Measurements from ENCODE around the gene ARID4B.
"Not testable (repeated sequence)": the region's sequence is repeated elsewhere in the genome, so short reads cannot be mapped to it uniquely, and the experiment has no call there.

ARID4B gene

DNA sequence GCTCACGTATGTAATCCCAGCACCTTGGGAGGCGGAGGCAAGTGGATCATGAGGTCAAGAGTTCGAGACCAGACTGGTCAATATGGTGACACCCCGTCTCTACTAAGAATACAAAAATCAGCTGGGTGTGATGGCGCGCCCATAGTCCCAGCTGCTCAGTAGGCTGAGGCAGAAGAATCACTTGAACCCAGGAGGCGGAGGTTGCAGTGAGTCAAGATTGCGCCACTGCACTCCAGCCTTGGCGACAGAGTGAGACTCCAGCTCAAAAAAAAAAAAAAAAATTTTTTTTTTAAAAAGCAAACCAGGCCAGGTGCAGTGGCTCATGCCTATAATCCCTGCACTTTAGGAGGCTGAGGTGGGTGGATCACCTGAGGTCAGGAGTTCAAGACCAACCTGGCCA lies 168.7 kb downstream of the ARID4B start:
- not testable (repeated sequence) for DNase-seq

GRCh38 chr1:235158680-235159079 lies 169.3 kb downstream of the ARID4B start:
- no peak for DNase-seq

DNA sequence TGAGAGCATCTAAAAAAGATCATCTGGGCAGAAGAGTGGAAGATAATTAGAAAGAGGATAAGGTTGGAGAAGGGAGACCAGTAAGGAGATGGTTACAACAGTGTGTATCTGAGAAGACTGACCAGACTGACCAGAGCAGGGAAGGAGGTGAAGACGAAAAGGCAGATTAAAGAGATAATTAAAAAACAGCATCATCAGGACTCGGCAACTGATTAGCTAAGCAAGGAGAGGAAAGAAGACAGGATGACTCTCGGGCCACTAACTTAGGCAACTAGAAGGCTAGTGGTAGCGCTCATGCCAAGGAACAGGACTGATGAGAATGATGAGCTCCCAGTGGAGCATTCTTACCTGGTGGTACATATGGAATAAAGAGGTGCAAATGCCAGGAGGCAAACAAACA lies 170.8 kb downstream of the ARID4B start:
- no peak for DNase-seq

- no peak for DNase-seq
These were observed 171.2 kb downstream of the ARID4B start for GRCh38 chr1:235156740-235157139.

DNA sequence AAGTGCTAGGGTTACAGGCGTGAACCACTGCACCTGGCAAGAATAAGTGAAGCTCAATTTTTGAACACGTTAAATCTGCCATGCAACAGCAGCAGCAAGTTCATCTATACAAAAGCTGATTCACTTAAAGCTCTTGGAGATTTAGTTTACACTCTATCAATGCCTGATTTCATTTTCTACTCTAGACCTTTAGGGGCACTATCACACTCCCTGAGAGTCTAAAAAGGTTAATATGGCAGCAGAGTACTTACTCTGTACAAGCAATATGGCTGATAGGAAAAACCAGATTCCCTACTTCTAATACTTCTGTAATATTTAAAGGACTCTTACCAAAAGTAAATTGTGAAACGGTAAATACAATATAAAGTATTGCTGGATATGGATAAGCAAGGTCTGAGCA lies 171.7 kb downstream of the ARID4B start:
- DNase-seq = no peak

GRCh38 chr1:235152235-235152634 lies 175.7 kb downstream of the ARID4B start:
- DNase-seq = no peak

DNA sequence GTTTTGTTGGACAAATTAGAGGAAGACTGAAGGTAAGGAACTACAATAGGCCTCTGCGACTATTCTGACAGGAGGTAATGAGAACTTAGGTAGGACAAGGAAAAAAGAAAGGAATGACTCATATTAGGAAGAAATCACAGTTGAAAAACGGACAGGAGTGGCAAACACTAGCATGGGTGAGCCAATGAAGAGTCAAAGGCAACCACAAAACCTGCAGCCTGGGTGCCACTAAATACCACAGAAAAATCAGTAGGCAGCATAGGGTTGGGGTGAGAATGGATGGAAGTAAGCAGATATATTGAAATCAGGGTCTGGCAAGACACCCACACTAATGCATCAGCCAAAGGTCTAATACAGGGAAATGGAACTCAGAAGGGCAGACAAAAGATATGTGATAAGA lies 176.9 kb downstream of the ARID4B start:
- DNase-seq = no peak

- no peak for DNase-seq
These were observed 178.2 kb downstream of the ARID4B start for GRCh38 chr1:235149824-235150223.

- DNase-seq = no peak
These were observed 180.7 kb downstream of the ARID4B start for GRCh38 chr1:235147269-235147668.

DNA sequence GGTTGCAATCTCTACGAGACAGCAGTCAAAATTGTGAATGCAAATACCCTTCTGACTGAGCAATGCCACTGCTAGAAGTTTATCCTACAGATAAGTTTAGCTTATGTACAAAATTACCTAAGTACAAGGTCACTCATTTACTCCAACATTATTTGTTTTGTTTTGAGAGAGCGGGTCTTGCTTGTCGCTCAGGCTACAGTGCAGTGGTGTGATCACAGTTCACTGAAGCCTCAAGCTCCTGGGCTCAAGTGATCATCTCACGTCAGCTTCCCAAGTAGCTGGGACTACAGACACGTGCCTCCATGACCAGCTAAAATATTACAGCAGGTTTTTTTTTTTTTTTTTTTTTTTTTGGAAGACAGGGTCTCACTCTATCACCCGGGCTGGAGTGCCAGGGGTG lies 182.3 kb downstream of the ARID4B start:
- no peak for DNase-seq

DNA sequence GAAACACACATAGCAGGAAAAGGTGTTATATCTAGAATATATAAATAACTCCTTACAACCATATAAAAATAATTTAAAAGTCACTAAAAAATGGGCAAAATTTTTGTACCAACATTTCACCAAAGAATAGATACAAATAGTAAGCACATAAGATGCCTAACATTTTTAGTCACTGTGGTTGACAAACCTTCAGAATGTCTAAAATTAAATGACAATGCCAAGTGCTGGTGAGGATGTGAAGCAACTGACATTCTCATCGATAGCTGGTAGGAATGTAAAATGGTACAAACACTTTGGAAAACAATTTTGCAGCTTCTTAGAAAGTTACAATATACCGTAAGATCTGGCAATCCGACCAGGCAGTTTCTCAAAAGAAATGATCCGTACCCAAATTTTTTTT lies 185.0 kb downstream of the ARID4B start:
- DNase-seq = no peak

DNA sequence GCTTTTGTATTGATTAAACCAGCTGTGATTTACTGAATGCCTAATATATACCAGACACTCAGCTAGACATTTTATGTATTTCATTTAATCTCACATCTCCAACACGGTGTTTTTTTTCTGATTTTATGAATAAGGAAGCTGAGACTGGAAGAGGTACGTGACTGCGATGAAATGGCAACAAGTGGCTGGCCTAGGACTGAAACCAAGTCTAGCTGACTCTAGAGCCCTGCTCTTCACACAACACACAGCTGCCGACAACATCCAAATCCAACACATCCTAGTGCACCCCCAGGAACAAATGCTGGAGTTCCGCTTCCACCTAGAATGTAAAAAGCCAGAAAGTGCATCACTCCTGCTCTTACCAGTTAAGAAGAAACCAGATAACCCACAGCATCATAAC lies 188.7 kb downstream of the ARID4B start:
- DNase-seq = no peak

GRCh38 chr1:235138821-235139220 lies 189.2 kb downstream of the ARID4B start:
- DNase-seq = no peak

DNA sequence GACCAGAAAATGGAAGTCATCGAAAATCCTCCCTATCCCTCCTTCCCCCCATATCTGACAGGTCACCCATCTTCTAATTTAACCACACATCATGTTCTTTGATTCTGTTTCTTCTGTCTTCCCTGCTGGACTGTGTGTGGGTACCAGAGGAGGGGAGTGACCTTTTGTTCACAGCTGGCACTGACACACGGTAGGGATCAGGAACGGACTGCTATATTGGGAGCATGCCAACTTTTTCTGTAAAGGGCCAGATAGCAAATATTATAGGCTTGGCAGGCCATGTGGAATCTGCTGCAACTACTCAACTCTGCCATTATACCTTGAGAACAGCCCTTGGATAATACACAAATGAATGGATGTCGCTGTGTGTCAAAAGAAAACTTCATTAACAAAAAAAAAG lies 191.9 kb downstream of the ARID4B start:
- no peak for DNase-seq

- DNase-seq = no peak
These were observed 193.8 kb downstream of the ARID4B start for GRCh38 chr1:235134171-235134570.

GRCh38 chr1:235133086-235133485 lies 194.9 kb downstream of the ARID4B start:
- DNase-seq = no peak

DNA sequence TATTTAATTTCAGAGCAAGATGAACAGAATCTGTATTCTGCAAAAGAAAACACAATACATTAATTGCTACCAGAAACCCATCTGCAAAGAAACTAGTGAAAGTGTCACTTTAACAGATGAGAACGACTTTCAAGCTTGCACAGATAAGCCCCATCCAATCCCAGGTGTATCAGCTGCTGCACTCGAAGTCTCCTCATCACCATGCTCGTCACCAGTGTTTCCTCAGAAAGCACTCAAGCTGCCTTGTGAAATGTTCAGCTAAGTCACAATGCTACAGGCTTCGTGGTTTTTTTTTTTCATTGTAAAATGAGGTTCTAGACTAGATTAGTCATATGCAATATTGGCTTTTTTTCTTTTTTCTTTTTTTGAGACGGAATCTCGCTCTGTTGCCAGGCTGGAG lies 196.0 kb downstream of the ARID4B start:
- DNase-seq = no peak

DNA sequence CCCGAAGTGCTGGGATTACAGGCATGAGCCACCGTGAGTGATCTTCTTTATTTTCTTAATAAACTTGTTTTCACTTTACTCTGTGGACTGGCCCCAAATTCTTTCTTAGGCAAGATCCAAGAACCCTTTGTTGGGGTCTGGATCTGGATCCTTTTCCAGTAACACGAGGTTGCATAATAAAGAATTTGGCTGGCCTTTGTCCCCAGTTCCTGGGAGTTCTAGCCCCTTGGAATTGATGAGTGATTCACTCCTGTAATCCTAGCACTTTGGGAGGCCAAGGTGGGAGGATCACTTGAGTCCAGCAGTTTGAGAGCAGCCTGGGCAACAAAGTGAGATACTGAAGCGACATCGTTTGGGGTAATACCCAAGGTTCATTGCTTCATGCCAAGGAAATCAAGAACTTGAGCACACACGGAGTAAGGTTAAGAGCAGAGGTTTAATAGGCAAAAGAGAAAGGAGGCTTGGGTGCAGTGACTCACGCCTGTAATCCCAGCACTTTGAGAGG lies 197.2 kb downstream of the ARID4B start:
- no peak for DNase-seq

- no peak for DNase-seq
These were observed 198.0 kb downstream of the ARID4B start for GRCh38 chr1:235129774-235130570.

GRCh38 chr1:235128456-235129328 lies 199.3 kb downstream of the ARID4B start, which contains the start of gene TOMM20:
TOMM20 (minus strand) TSS chr1:235128837; CDS start chr1:235128715, 122 bp downstream.
- DNase-seq = peak; percentile 98 to 99 (median 99)

GRCh38 chr1:235127732-235128455 lies 200.1 kb downstream of the ARID4B start:
- DNase-seq = peak in 1 of 3 donors; percentile 14

- DNase-seq = no peak
These were observed 200.8 kb downstream of the ARID4B start for GRCh38 chr1:235127203-235127602.

- DNase-seq = peak in 1 of 3 donors; percentile 46
These were observed 203.3 kb downstream of the ARID4B start for GRCh38 chr1:235124665-235125064.

All from suppressor macrophage treated with lipopolysaccharide for 1 hour (primary cell).